GM13977 (cell line): Measurements from ENCODE around the gene LMX1B.
A peak's percentile ranks its signal among the peaks of the same experiment; 100 is the strongest.
"Not testable (repeated sequence)": the region's sequence is repeated elsewhere in the genome, so short reads cannot be mapped to it uniquely, and the experiment has no call there.

ENCODE experiments used
- DNase-seq: peaks from one replicate; pipeline ENCODE4 v3.0.0; 2012; ENCODE audit warnings: low spot score
- CTCF ChIP-seq: IDR thresholded peaks from 2 replicates; pipeline ENCODE4 v1.5.1; 2012; ENCODE audit warnings: mild to moderate bottlenecking, control low read depth; ENCODE audit not compliant: insufficient read depth; ENCODE audit errors: extremely low read depth, missing control alignments
- in situ Hi-C: fragments of 300-500 bp; cut with MboI; formaldehyde crosslinking; loops from one replicate; pipeline ENCODE4 v1.12.0; 2022; ENCODE audit warnings: low sequenced_read_pairs, low pct_unique_long_range_greater_than_20kb, mixed read lengths, inconsistent platforms; ENCODE audit not compliant: unreplicated experiment

The LMX1B gene

GRCh38 chr9:126708178-126708577, 94.5 kb downstream of the LMX1B start:
- no peak for TF ChIP-seq CTCF
- in situ Hi-C loops: no loop called here
- DNase-seq: no peak

GRCh38 chr9:126709241-126709640, 95.5 kb downstream of the LMX1B start:
- TF ChIP-seq CTCF: no peak
- in situ Hi-C loops: no loop called here
- no peak for DNase-seq

GRCh38 chr9:126715382-126715781, 101.7 kb downstream of the LMX1B start:
- DNase-seq: no peak
- in situ Hi-C loops: no loop called here
- TF ChIP-seq CTCF: no peak

- in situ Hi-C loops, DNase-seq: not testable (repeated sequence)
Observed at GRCh38 chr9:126717441-126717840, 103.7 kb downstream of the LMX1B start.

GRCh38 chr9:126719618-126720031, 105.9 kb downstream of the LMX1B start:
- in situ Hi-C loops: loop anchor here (10.0 kb wide), 1 partner anchor 55 kb away; no protein-coding TSS in a partner anchor
- peak; percentile 69 for DNase-seq
- no peak for TF ChIP-seq CTCF

GRCh38 chr9:126720036-126720435, 106.3 kb downstream of the LMX1B start:
- in situ Hi-C loops: loop anchor here (10.0 kb wide), 1 partner anchor 55 kb away; no protein-coding TSS in a partner anchor
- DNase-seq: no peak
- TF ChIP-seq CTCF: no peak

- in situ Hi-C loops: loop anchor here (10.0 kb wide), 1 partner anchor 54 kb away; no protein-coding TSS in a partner anchor
- no peak for DNase-seq
- no peak for TF ChIP-seq CTCF
Observed at GRCh38 chr9:126720661-126721563, 107.2 kb downstream of the LMX1B start.
